ENCODE measurements around the gene MYBBP1A. TPM values are rescaled to one million over a fixed set of nuclear protein-coding genes. Genes with fewer than 3 reads are reported as not detected.

The MYBBP1A gene
- polyA plus RNA-seq, 3 donors, result 4.2 to 22.3 (median 5.3) TPM

- Histone ChIP-seq H3K27ac (ENCODE audit: low read depth in 1 of 2, low read length in 2 of 2) (no peak overlapping the region), H3K9me3 (replicated peaks in 1 of 2; ENCODE audit: control insufficient read depth in 1 of 2, insufficient read depth in 1 of 2, low read length in 2 of 2) (no peaks in the 10 kb centered on the region), H3K36me3 (replicated peaks in 1 of 2; ENCODE audit: control insufficient read depth in 1 of 2, insufficient read depth in 2 of 2, low read length in 2 of 2) (no peaks in the 10 kb centered on the region), H3K4me1 (ENCODE audit: control insufficient read depth in 1 of 2, insufficient read depth in 2 of 2, low read length in 2 of 2) (peaks cover 22 to 29% of the 10 kb centered on the region in 2 donors), H3K4me3 (replicated peaks in 1 of 3; ENCODE audit: low read depth in 2 of 3, low read length in 3 of 3) (no peak overlapping the region), H3K4me2 (replicated peaks; ENCODE audit: extremely low read depth, low read length, poor library complexity, severe bottlenecking) (no peak overlapping the region), H3K79me2 (ENCODE audit: insufficient read depth, low read length) (no peaks in the 10 kb centered on the region), H2AFZ (ENCODE audit: insufficient read depth, low read depth, low read length, poor library complexity, severe bottlenecking) (no peak overlapping the region), H4K20me1 (ENCODE audit: insufficient read depth, low read length) (no peaks in the 10 kb centered on the region), H3K9ac (ENCODE audit: insufficient read depth, low read length, poor library complexity, severe bottlenecking) (no peak overlapping the region), H3K27me3 (ENCODE audit: control insufficient read depth in 2 of 2, insufficient read depth in 2 of 2, low read length in 2 of 2) (no peaks in the 10 kb centered on the region)
- Mint-ChIP-seq H3K9me3 (no peaks in the 10 kb centered on the region), H3K4me3 (no peak overlapping the region), H3K4me1 (peaks cover 41% of the 10 kb centered on the region), H3K27me3 (ENCODE audit: low read depth in 3 of 3) (peaks cover 10 to 35% (median 15%) of the 10 kb centered on the region in 3 donors), H3K27ac (no peak overlapping the region), H3K36me3 (no peaks in the 10 kb centered on the region)
- TF ChIP-seq, protein P1, sequence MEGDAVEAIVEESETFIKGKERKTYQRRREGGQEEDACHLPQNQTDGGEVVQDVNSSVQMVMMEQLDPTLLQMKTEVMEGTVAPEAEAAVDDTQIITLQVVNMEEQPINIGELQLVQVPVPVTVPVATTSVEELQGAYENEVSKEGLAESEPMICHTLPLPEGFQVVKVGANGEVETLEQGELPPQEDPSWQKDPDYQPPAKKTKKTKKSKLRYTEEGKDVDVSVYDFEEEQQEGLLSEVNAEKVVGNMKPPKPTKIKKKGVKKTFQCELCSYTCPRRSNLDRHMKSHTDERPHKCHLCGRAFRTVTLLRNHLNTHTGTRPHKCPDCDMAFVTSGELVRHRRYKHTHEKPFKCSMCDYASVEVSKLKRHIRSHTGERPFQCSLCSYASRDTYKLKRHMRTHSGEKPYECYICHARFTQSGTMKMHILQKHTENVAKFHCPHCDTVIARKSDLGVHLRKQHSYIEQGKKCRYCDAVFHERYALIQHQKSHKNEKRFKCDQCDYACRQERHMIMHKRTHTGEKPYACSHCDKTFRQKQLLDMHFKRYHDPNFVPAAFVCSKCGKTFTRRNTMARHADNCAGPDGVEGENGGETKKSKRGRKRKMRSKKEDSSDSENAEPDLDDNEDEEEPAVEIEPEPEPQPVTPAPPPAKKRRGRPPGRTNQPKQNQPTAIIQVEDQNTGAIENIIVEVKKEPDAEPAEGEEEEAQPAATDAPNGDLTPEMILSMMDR (IDR thresholded peaks at IDR 0.05), result no peak
- DNase-seq, result no peak
- WGBS (ENCODE audit: insufficient coverage), result 92% methylated on average over 7 of the region's 8 CpGs
- intact Hi-C loops (cut with micrococcal nuclease), result no loop called here
Measured at GRCh38 chr17:4506892-4507291, 48.3 kb downstream of the MYBBP1A start.

GRCh38 chr17:4506175-4506813 lies 48.9 kb downstream of the MYBBP1A start:
- Mint-ChIP-seq H3K4me1 (peaks cover 37% of the 10 kb centered on the region), H3K9me3 (peaks cover 0 to 1% (median 0%) of the 10 kb centered on the region in 7 donors), H3K27ac (no peak overlapping the region), H3K4me3 (no peak overlapping the region), H3K27me3 (ENCODE audit: low read depth in 3 of 3) (peaks cover 15 to 38% (median 19%) of the 10 kb centered on the region in 3 donors), H3K36me3 (no peaks in the 10 kb centered on the region)
- DNase-seq, result no peak
- H3K79me2 ChIP-seq (ENCODE audit: insufficient read depth, low read length), result no peaks in the 10 kb centered on the region
- H2AFZ ChIP-seq (ENCODE audit: insufficient read depth, low read depth, low read length, poor library complexity, severe bottlenecking), result no peak overlapping the region
- H3K4me2 ChIP-seq (replicated peaks; ENCODE audit: extremely low read depth, low read length, poor library complexity, severe bottlenecking), result no peak overlapping the region
- 47% methylated on average over 7 of the region's 13 CpGs for WGBS (ENCODE audit: insufficient coverage)
- no peaks in the 10 kb centered on the region for H3K9me3 ChIP-seq (replicated peaks in 1 of 2; ENCODE audit: control insufficient read depth in 1 of 2, insufficient read depth in 1 of 2, low read length in 2 of 2)
- H4K20me1 ChIP-seq (ENCODE audit: insufficient read depth, low read length), result no peaks in the 10 kb centered on the region
- no peak overlapping the region for H3K9ac ChIP-seq (ENCODE audit: insufficient read depth, low read length, poor library complexity, severe bottlenecking)
- peaks cover 21 to 28% of the 10 kb centered on the region in 2 donors for H3K4me1 ChIP-seq (ENCODE audit: control insufficient read depth in 1 of 2, insufficient read depth in 2 of 2, low read length in 2 of 2)
- H3K36me3 ChIP-seq (replicated peaks in 1 of 2; ENCODE audit: control insufficient read depth in 1 of 2, insufficient read depth in 2 of 2, low read length in 2 of 2), result no peaks in the 10 kb centered on the region
- peaks cover 0 to 3% of the 10 kb centered on the region in 2 donors for H3K27me3 ChIP-seq (ENCODE audit: control insufficient read depth in 2 of 2, insufficient read depth in 2 of 2, low read length in 2 of 2)
- TF ChIP-seq, protein P1 (IDR thresholded peaks at IDR 0.05), result no peak
- intact Hi-C loops (cut with micrococcal nuclease), result no loop called here
- no peak overlapping the region for H3K27ac ChIP-seq (ENCODE audit: low read depth in 1 of 2, low read length in 2 of 2)
- H3K4me3 ChIP-seq (replicated peaks in 1 of 3; ENCODE audit: low read depth in 2 of 3, low read length in 3 of 3), result no peak overlapping the region
